ENCODE data around the gene ARHGAP1.

GRCh38 chr11:46695345-46696211 is 4.8 kb downstream of the ARHGAP1 start:
- TF ChIP-seq POLR2AphosphoS5 (IDR thresholded peaks at IDR 0.05; ENCODE audit: insufficient read depth in 1 of 2, low read depth in 1 of 2) = no peak
- TF ChIP-seq CTCF (IDR thresholded peaks at IDR 0.05) = no peak

Measured in vagina (tissue), 2 donors.